SH-SY5Y (cell line): ENCODE results near the gene KDM5B.

Source experiments
- GATA2 ChIP-seq: IDR thresholded peaks from 2 replicates; pipeline ENCODE4 v1.6.1; 2011; ENCODE audit warnings: mild to moderate bottlenecking, low read depth, low read length
- GATA3 ChIP-seq: IDR thresholded peaks from 2 replicates; pipeline ENCODE4 v1.6.1; 2011; ENCODE audit warnings: low read depth, mild to moderate bottlenecking, low read length, moderate library complexity

DNA sequence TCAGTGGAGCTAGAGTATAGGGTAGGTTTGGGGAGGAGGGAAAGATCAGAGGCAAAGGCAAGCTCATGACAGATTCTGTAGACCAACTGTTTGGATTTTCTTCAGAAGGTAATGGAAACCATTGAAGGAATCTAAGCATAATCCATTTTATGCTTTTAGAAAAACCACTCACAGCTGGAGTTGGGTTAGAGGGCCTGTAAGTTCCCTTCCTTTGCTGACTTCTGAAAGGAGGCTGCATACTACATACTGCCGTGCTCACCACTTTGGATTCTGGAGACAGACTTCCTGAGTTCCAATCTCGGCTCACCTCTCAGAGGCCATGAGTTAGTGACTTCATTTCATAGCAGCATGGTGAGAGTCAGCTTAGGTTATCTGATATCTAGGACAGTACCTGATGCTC is 91.6 kb downstream of the KDM5B start:
- TF ChIP-seq GATA3 = no peak
- TF ChIP-seq GATA2 = no peak
